ENCODE measurements around the gene PPP1R12A. TPM values are rescaled to one million over a fixed set of nuclear protein-coding genes. Genes with fewer than 3 reads are reported as not detected.

The PPP1R12A gene
- total RNA-seq, 1 donor from 2014 or later, result 109 TPM

DNA sequence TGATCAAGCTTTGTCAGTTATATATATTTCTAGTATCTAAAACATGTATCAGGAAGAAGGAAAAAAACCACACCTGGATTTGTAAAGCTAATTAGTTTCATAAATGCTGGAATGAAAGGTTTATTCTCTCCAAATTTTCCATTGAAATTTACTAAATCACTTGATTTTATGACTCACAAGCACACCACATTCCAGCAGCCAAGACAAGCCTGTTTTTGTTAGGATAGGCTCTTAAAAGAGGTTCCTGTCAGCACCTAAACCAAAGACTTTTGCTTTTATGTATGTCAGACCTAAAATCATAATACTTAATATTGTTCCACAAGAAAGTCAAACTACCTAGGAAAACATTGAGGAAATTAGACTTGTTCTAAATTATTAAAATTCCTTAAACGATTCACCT lies 158.8 kb downstream of the PPP1R12A start:
- H3K27me3 Mint-ChIP-seq (ENCODE audit: unreplicated experiment), result no peaks in the 10 kb centered on the region
- no peak overlapping the region for H3K27ac Mint-ChIP-seq (ENCODE audit: unreplicated experiment)
- no peaks in the 10 kb centered on the region for H3K9me3 Mint-ChIP-seq (ENCODE audit: unreplicated experiment)

DNA sequence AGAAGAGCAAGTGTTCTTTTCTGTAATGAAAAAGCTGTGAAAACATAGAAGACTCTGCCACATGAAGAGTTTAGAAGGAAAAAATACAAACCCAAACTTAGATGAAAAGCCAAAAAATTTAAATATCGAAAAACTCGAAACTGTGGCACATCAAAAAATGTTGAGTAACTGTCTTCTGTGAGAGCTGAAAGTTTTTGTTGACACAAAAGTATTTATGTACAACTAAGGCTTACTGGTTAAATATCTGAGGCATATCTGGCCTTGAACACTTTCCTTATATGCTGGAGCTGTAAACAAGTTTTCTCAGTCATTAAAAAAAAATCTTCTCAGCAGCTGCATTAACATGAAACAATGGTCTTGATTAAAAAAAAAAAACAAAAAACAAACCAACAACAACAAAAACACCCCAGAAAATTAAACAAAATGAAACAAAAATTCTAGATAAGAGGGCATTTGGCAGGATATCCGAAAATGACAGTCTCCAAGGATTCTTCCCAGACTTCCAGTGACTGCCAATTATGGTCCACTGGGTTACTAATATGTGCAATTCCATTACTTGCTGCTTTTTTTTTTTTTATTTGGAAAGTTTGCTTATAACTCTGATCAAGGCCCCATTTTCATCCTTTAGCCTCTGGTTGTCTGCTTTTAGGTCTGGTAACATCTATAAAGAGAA lies 159.4 kb downstream of the PPP1R12A start:
- DNase-seq (ENCODE audit: low spot score), result no peak
- Mint-ChIP-seq H3K27me3 (ENCODE audit: unreplicated experiment) (no peaks in the 10 kb centered on the region), H3K27ac (ENCODE audit: unreplicated experiment) (no peak overlapping the region), H3K4me3 (ENCODE audit: unreplicated experiment) (no peak overlapping the region), H3K36me3 (ENCODE audit: low read depth, unreplicated experiment) (no peaks in the 10 kb centered on the region), H3K4me1 (ENCODE audit: unreplicated experiment) (no peaks in the 10 kb centered on the region), H3K9me3 (ENCODE audit: unreplicated experiment) (no peaks in the 10 kb centered on the region)
- TF ChIP-seq, protein P1, sequence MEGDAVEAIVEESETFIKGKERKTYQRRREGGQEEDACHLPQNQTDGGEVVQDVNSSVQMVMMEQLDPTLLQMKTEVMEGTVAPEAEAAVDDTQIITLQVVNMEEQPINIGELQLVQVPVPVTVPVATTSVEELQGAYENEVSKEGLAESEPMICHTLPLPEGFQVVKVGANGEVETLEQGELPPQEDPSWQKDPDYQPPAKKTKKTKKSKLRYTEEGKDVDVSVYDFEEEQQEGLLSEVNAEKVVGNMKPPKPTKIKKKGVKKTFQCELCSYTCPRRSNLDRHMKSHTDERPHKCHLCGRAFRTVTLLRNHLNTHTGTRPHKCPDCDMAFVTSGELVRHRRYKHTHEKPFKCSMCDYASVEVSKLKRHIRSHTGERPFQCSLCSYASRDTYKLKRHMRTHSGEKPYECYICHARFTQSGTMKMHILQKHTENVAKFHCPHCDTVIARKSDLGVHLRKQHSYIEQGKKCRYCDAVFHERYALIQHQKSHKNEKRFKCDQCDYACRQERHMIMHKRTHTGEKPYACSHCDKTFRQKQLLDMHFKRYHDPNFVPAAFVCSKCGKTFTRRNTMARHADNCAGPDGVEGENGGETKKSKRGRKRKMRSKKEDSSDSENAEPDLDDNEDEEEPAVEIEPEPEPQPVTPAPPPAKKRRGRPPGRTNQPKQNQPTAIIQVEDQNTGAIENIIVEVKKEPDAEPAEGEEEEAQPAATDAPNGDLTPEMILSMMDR (IDR thresholded peaks at IDR 0.05; ENCODE audit: unreplicated experiment), result no peak

More for the DNA sequence above, 158.8 kb downstream of the PPP1R12A start:
- DNase-seq (ENCODE audit: low spot score), result no peak
- H3K4me1 Mint-ChIP-seq (ENCODE audit: unreplicated experiment), result no peaks in the 10 kb centered on the region
- TF ChIP-seq, protein P1 (IDR thresholded peaks at IDR 0.05; ENCODE audit: unreplicated experiment), result no peak
- H3K36me3 Mint-ChIP-seq (ENCODE audit: low read depth, unreplicated experiment), result no peaks in the 10 kb centered on the region
- no peak overlapping the region for H3K4me3 Mint-ChIP-seq (ENCODE audit: unreplicated experiment)

DNA sequence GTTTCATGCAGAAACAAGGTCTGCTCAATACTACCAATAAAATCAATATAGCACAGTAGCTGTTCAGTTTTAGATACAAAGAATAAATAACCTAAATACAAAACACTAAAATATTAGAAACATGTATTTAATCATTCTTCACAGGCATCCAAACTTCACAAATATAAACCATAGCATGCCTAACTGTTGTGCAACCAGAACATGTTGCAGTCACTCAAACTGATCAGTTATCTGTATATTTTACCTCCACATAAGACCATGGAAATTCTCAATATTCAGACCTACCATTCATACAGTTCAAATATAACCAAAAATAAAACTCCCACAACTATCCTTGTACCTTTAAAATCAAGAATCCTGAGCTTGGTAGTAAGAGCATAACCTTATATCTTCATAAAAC lies 161.0 kb downstream of the PPP1R12A start:
- H3K27me3 Mint-ChIP-seq (ENCODE audit: unreplicated experiment), result no peaks in the 10 kb centered on the region
- H3K9me3 Mint-ChIP-seq (ENCODE audit: unreplicated experiment), result no peaks in the 10 kb centered on the region
- no peak overlapping the region for H3K27ac Mint-ChIP-seq (ENCODE audit: unreplicated experiment)
- TF ChIP-seq, protein P1 (IDR thresholded peaks at IDR 0.05; ENCODE audit: unreplicated experiment), result no peak
- H3K36me3 Mint-ChIP-seq (ENCODE audit: low read depth, unreplicated experiment), result no peaks in the 10 kb centered on the region
- no peaks in the 10 kb centered on the region for H3K4me1 Mint-ChIP-seq (ENCODE audit: unreplicated experiment)
- no peak for DNase-seq (ENCODE audit: low spot score)
- no peak overlapping the region for H3K4me3 Mint-ChIP-seq (ENCODE audit: unreplicated experiment)

DNA sequence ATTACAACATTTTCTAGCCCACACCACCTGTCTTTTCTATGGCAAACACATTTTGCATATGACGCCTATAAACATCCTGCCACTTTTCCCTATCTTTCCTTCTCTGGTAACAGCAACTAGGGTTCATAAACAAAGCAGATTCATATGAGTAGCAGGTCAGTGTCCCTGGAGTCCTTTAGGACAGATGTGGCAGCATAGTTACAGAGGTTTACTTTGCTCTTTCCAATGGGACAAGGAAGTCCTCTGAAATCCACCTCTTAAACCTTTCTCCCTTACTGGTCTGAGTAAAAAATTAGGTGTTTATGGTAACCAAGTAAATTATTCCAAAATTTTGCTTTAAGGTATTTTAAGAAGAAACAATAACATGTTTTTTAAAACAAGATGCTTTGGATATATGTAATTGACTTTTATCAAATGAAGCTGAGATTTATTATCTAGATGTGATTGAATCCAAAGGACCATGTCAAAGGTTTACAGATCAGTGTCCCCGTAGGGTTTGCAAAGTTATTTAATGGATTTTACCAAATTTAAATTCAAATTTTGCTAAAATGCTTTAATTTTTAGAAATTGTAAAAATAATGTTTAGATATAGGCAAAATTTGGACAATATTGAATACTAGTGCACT lies 164.9 kb downstream of the PPP1R12A start:
- TF ChIP-seq, protein P1 (IDR thresholded peaks at IDR 0.05; ENCODE audit: unreplicated experiment), result no peak
- H3K4me1 Mint-ChIP-seq (ENCODE audit: unreplicated experiment), result no peaks in the 10 kb centered on the region

DNA sequence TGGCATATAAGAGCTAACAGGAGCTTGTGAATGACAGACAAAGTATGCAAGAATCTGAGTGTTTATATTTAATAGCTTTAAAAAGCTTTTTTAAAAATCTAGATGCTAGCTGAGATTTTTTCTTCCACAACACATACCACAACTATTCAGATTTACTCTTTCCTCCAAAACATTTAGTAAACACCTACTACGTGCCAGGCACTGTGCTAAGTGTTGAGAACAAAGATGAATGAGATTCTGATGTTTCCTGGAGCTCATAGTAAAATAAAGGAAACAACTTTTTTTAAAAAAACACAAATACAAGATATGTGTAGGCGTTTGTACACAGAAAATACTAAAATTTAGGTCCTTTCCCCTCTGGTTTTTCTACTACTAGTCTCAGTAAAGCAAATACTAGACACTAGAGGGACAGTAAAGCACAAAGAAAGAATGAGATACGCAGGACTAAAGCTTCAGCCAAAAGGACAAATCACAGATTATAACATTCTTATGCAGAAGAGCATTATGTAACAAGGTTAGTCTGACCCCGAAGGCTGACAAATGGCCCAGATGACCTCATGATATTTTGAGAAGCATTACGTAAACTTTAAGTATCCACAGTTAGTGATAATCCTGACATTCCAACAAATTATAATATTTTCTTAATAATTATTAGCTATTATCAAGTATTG lies 165.6 kb downstream of the PPP1R12A start:
- H3K9me3 Mint-ChIP-seq (ENCODE audit: unreplicated experiment), result no peaks in the 10 kb centered on the region
- no peaks in the 10 kb centered on the region for H3K27me3 Mint-ChIP-seq (ENCODE audit: unreplicated experiment)
- H3K36me3 Mint-ChIP-seq (ENCODE audit: low read depth, unreplicated experiment), result no peaks in the 10 kb centered on the region
- no peak overlapping the region for H3K4me3 Mint-ChIP-seq (ENCODE audit: unreplicated experiment)
- no peak overlapping the region for H3K27ac Mint-ChIP-seq (ENCODE audit: unreplicated experiment)
- H3K4me1 Mint-ChIP-seq (ENCODE audit: unreplicated experiment), result no peaks in the 10 kb centered on the region
- TF ChIP-seq, protein P1 (IDR thresholded peaks at IDR 0.05; ENCODE audit: unreplicated experiment), result no peak
- no peak for DNase-seq (ENCODE audit: low spot score)

More for the DNA sequence above, 164.9 kb downstream of the PPP1R12A start:
- Mint-ChIP-seq H3K4me3 (ENCODE audit: unreplicated experiment) (no peak overlapping the region), H3K9me3 (ENCODE audit: unreplicated experiment) (no peaks in the 10 kb centered on the region), H3K27ac (ENCODE audit: unreplicated experiment) (no peak overlapping the region), H3K27me3 (ENCODE audit: unreplicated experiment) (no peaks in the 10 kb centered on the region), H3K36me3 (ENCODE audit: low read depth, unreplicated experiment) (no peaks in the 10 kb centered on the region)
- DNase-seq (ENCODE audit: low spot score), result no peak
